ENCODE results near the gene FAM184B. TPM values are rescaled to one million over a fixed set of nuclear protein-coding genes. Genes with fewer than 3 reads are reported as not detected.

FAM184B gene
- polyA plus RNA-seq, 1 donor from 2014 or later: 0.10 TPM

- Histone ChIP-seq H3K27me3 (ENCODE audit: insufficient read depth, low read depth, low read length) (no peaks in the 10 kb centered on the region), H3K9me2 (ENCODE audit: insufficient read depth, low read length) (no peaks in the 10 kb centered on the region), H3K36me3 (ENCODE audit: insufficient read depth, low read length) (no peaks in the 10 kb centered on the region), H4K20me1 (ENCODE audit: insufficient read depth) (no peaks in the 10 kb centered on the region), H3K4me2 (ENCODE audit: low read length) (no peak overlapping the region), H3F3A (ENCODE audit: insufficient read depth, low read length, poor library complexity, severe bottlenecking) (no peaks in the 10 kb centered on the region), H3K4me3 (ENCODE audit: low read length) (no peak overlapping the region), H2AFZ (ENCODE audit: low read depth, low read length) (no peak overlapping the region), H3K9ac (ENCODE audit: low read length) (no peak overlapping the region), H3K79me2 (replicated peaks; ENCODE audit: insufficient read depth, low read length) (no peaks in the 10 kb centered on the region), H3K27ac (ENCODE audit: low read length) (no peak overlapping the region), H3K9me3 (ENCODE audit: low read length) (no peaks in the 10 kb centered on the region)
- TF ChIP-seq REST (IDR thresholded peaks at IDR 0.05; ENCODE audit: borderline replicate concordance): no peak
- no peak for TF ChIP-seq EP300 (conservative IDR thresholded peaks at IDR 0.05; ENCODE audit: poor library complexity, severe bottlenecking)
- no peak for TF ChIP-seq CTCF (IDR thresholded peaks at IDR 0.05; ENCODE audit: poor library complexity, severe bottlenecking)
- TF ChIP-seq RAD21 (conservative IDR thresholded peaks at IDR 0.05): no peak
- TF ChIP-seq EZH2 (IDR thresholded peaks at IDR 0.05; ENCODE audit: borderline replicate concordance, insufficient read depth, low read length, poor library complexity, severe bottlenecking): no peak
- TF ChIP-seq POLR2AphosphoS5 (IDR thresholded peaks at IDR 0.05): no peak
- no peak for TF ChIP-seq MXI1 (conservative IDR thresholded peaks at IDR 0.05; ENCODE audit: poor library complexity, severe bottlenecking)
- no peak for TF ChIP-seq SMC3 (conservative IDR thresholded peaks at IDR 0.05; ENCODE audit: poor library complexity)
- TF ChIP-seq TAF1 (IDR thresholded peaks at IDR 0.05; ENCODE audit: low read depth): no peak
These were observed 73.8 kb downstream of the FAM184B start for GRCh38 chr4:17707671-17708070.

GRCh38 chr4:17705107-17705506, 76.3 kb downstream of the FAM184B start:
- Histone ChIP-seq H3K9me3 (ENCODE audit: low read length) (no peaks in the 10 kb centered on the region), H3K79me2 (replicated peaks; ENCODE audit: insufficient read depth, low read length) (no peaks in the 10 kb centered on the region), H3K27me3 (ENCODE audit: insufficient read depth, low read depth, low read length) (no peaks in the 10 kb centered on the region), H3K36me3 (ENCODE audit: insufficient read depth, low read length) (no peaks in the 10 kb centered on the region), H3K4me3 (ENCODE audit: low read length) (no peak overlapping the region), H3K9ac (ENCODE audit: low read length) (no peak overlapping the region), H3K4me2 (ENCODE audit: low read length) (no peak overlapping the region), H4K20me1 (ENCODE audit: insufficient read depth) (no peaks in the 10 kb centered on the region), H3K9me2 (ENCODE audit: insufficient read depth, low read length) (no peaks in the 10 kb centered on the region), H2AFZ (ENCODE audit: low read depth, low read length) (no peak overlapping the region), H3F3A (ENCODE audit: insufficient read depth, low read length, poor library complexity, severe bottlenecking) (no peaks in the 10 kb centered on the region), H3K27ac (ENCODE audit: low read length) (no peak overlapping the region)
- TF ChIP-seq POLR2AphosphoS5 (IDR thresholded peaks at IDR 0.05): no peak
- no peak for TF ChIP-seq REST (IDR thresholded peaks at IDR 0.05; ENCODE audit: borderline replicate concordance)
- no peak for TF ChIP-seq EZH2 (IDR thresholded peaks at IDR 0.05; ENCODE audit: borderline replicate concordance, insufficient read depth, low read length, poor library complexity, severe bottlenecking)
- no peak for TF ChIP-seq RAD21 (conservative IDR thresholded peaks at IDR 0.05)
- TF ChIP-seq TAF1 (IDR thresholded peaks at IDR 0.05; ENCODE audit: low read depth): no peak
- no peak for TF ChIP-seq SMC3 (conservative IDR thresholded peaks at IDR 0.05; ENCODE audit: poor library complexity)
- no peak for TF ChIP-seq EP300 (conservative IDR thresholded peaks at IDR 0.05; ENCODE audit: poor library complexity, severe bottlenecking)
- no peak for TF ChIP-seq MXI1 (conservative IDR thresholded peaks at IDR 0.05; ENCODE audit: poor library complexity, severe bottlenecking)
- TF ChIP-seq CTCF (IDR thresholded peaks at IDR 0.05; ENCODE audit: poor library complexity, severe bottlenecking): no peak

Data from neural cell (in vitro differentiated cells).